Muscle layer of colon (tissue), 2 donors: Measurements from ENCODE around the gene SLC35B4.

Experiments
- H3K27ac ChIP-seq: one replicate; pipeline ENCODE4 v1.7.0; 2013; ENCODE audit warnings: low read depth, mild to moderate bottlenecking, low read length, moderate library complexity
- H3K27me3 ChIP-seq, 2 donors: one replicate each; pipeline ENCODE4 v1.7.0; 2013; ENCODE audit warnings: low read length in 2 of 2, mild to moderate bottlenecking in 2 of 2; ENCODE audit not compliant: insufficient read depth in 2 of 2, control insufficient read depth in 1 of 2
- H3K36me3 ChIP-seq: one replicate; pipeline ENCODE4 v1.7.0; 2013; ENCODE audit warnings: mild to moderate bottlenecking, low read length; ENCODE audit not compliant: insufficient read depth
- H3K4me1 ChIP-seq: one replicate; pipeline ENCODE4 v1.7.0; 2013; ENCODE audit warnings: mild to moderate bottlenecking, low read length; ENCODE audit not compliant: insufficient read depth
- H3K4me3 ChIP-seq, 2 donors: one replicate each; pipeline ENCODE4 v1.7.0; 2013; ENCODE audit warnings: low read length in 2 of 2, low read depth in 1 of 2, mild to moderate bottlenecking in 1 of 2, moderate library complexity in 1 of 2
- H3K9ac ChIP-seq: one replicate; pipeline ENCODE4 v1.7.0; 2013; ENCODE audit warnings: low read length
- H3K9me3 ChIP-seq: one replicate; pipeline ENCODE4 v1.7.0; 2013; ENCODE audit warnings: mild to moderate bottlenecking, low read length
- donor health status: abdominal sarcoma.
- donor health status: Adenocarcinoma of cecum.

SLC35B4 gene

DNA sequence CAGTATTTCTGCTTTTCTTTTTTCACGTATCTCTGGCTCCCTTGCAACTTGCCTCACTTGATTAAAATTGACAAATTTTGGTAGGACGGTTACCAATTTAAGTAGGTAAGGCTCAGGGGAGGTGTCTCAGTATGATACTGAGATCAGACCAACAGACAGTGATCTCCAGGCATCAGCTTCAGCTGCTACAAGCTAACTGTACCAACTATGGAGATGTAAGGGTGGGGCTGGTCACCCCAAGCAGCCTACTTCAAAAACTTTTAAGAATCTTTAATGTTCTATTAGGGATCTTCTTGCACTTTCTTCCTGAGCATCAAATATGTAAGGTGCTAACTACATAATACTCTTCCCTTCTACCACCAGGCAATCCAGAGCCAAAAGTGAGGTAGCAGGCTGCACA lies 26.9 kb downstream of the SLC35B4 start:
- H3K4me3 ChIP-seq: no peak overlapping the region

DNA sequence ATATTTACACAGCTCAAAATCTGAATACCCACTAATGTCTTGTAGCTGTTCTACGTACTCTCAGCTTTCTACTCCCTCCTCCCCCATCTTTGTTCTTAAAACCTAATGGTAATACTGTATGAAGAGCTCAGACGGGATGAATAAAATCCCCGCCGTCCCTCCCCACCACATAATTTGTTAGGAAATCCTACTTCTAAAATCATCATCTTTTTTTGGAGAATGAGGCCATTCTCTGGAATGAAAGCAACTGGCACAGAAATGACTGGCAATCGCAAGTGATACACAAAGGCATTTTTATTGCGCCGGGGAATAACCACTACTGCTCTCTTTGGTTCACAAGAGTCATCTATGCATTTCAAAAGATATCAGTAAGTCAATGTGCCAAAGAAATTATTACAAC lies 27.3 kb downstream of the SLC35B4 start:
- H3K9me3 ChIP-seq: no peaks in the 10 kb centered on the region
- peaks cover 13% of the 10 kb centered on the region for H3K4me1 ChIP-seq
- H3K27me3 ChIP-seq: no peaks in the 10 kb centered on the region
- no peak overlapping the region for H3K9ac ChIP-seq
- no peak overlapping the region for H3K4me3 ChIP-seq
- H3K36me3 ChIP-seq: peaks cover 11% of the 10 kb centered on the region
- H3K27ac ChIP-seq: no peak overlapping the region

More for the DNA sequence above, 26.9 kb downstream of the SLC35B4 start:
- no peaks in the 10 kb centered on the region for H3K27me3 ChIP-seq
- peaks cover 13% of the 10 kb centered on the region for H3K4me1 ChIP-seq
- H3K36me3 ChIP-seq: peaks cover 15% of the 10 kb centered on the region
- no peak overlapping the region for H3K27ac ChIP-seq
- no peak overlapping the region for H3K9ac ChIP-seq
- no peaks in the 10 kb centered on the region for H3K9me3 ChIP-seq

DNA sequence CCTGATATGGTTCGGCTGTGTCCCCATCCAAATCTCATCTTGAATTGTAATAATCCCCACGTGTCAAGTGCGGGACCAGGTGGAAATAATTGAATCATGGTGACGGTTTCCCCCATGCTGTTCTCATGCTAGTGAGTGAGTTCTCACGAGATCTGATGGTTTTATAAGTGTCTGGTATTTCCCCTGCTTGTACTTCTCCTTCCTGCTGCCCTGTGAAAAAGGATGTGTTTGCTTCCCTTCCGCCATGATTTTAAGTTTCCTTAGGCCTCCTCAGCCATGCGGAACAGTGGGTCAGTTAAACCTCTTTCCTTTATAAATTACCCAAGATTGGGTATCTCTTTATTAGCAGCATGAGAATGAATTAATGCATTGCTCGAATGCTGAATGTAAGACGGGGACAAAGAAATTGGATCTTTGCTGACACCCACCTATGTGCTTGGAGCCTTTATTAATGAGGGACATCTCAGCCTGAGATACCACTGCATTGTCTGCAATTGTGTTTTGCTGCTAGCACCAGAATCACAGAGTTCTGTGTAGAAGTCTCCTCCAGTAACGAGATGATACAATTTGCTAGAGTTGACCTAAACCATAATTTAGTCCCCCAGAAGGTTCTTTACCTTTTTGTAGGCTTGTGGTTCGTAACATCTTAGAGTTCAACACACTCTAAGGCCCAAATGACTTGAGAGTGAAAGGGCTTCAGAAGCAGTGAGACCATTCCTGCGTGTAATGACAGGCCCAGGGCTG lies 28.6 kb downstream of the SLC35B4 start:
- no peaks in the 10 kb centered on the region for H3K27me3 ChIP-seq
- H3K4me3 ChIP-seq: no peak overlapping the region
- no peak overlapping the region for H3K27ac ChIP-seq
- H3K9me3 ChIP-seq: no peaks in the 10 kb centered on the region
- H3K4me1 ChIP-seq: peaks cover 13% of the 10 kb centered on the region
- H3K36me3 ChIP-seq: peaks cover under 1% of the 10 kb centered on the region
- H3K9ac ChIP-seq: no peak overlapping the region

DNA sequence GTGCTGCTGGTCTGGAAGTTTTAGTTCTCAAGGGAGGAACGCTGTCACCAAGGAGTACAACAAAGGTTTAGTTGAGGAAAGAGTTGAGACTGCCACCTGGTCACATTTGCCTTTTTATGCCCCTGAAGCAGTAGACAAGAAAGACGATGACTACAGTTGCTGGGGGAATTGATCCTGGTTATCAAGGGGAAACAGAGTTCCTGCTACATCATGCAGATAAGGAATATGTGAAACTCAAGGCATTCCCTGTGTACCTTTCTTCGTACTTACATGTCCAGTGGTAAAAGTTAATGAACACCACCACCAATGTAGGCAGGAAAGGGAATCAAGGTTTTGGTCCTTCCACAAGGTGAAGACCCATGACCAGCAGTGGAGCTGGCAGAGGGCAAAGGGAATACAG lies 31.8 kb downstream of the SLC35B4 start:
- H3K9me3 ChIP-seq: no peaks in the 10 kb centered on the region
- H3K4me3 ChIP-seq: no peak overlapping the region
- H3K4me1 ChIP-seq: peaks cover 10% of the 10 kb centered on the region
- H3K27ac ChIP-seq: no peak overlapping the region
- H3K9ac ChIP-seq: no peak overlapping the region
- no peaks in the 10 kb centered on the region for H3K36me3 ChIP-seq
- no peaks in the 10 kb centered on the region for H3K27me3 ChIP-seq

DNA sequence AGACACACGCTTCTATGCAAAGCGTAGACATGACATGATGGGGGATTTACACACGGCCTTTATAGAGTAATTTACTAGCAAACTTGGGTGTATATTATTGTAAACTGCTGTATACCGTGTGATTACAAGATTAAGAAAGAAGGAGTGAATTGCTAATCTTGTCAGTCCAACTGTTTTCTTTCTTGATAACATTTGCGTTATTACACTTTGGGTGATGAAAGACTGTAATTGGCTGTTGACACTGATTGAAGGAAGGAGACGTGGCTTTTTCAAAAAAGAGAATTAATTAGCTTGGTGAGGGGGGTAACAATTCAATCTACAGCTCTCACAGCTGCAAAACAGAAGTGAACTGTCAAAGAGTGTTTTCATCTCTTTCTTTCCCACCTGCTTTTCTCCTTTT lies 32.7 kb downstream of the SLC35B4 start:
- Histone ChIP-seq H3K9ac (no peak overlapping the region), H3K27me3 (no peaks in the 10 kb centered on the region), H3K4me1 (peaks cover 4% of the 10 kb centered on the region), H3K27ac (no peak overlapping the region), H3K9me3 (no peaks in the 10 kb centered on the region), H3K4me3 (no peak overlapping the region), H3K36me3 (no peaks in the 10 kb centered on the region)

DNA sequence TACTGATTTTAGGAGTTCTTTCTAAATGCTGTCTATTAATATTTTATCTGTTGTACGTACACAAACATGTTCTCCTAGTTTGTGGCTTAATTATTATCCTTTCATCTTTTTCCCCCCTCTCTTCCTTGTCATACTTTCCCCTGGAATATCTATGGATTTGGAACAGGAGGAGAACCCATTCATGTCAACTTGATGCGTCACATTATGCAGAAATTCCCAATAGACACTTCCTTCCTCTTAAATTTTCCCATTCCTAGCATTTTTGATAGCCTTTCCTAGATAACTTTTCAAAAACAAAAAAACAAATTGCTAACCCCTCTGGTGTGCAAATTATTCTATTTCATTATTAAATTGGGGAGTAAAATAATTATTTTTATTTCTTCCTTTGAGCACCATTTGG lies 36.2 kb downstream of the SLC35B4 start:
- no peak overlapping the region for H3K4me3 ChIP-seq
- H3K27ac ChIP-seq: no peak overlapping the region
- H3K36me3 ChIP-seq: no peaks in the 10 kb centered on the region
- H3K9ac ChIP-seq: no peak overlapping the region
- no peaks in the 10 kb centered on the region for H3K9me3 ChIP-seq
- H3K4me1 ChIP-seq: no peaks in the 10 kb centered on the region
- H3K27me3 ChIP-seq: no peaks in the 10 kb centered on the region

DNA sequence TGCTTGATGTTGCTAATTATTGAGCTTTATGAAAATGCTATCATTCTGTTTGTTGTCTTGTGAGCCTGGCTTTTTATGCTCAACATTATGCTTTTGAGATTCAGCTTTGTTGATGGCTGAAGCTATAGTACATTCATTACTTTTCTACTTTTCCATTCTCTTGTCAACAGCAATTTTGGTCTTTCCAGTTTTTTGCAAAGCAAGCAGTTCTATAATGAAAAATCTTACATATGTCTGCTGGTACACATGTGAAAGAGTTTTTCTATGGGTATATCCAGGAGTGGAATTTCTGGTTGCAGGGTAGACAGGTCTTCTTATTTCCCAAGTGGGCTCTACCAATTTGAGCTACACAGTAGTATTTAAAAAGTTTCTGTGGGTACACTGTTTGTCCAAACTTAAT lies 36.8 kb downstream of the SLC35B4 start:
- H3K27me3 ChIP-seq: no peaks in the 10 kb centered on the region
- H3K4me1 ChIP-seq: no peaks in the 10 kb centered on the region
- no peak overlapping the region for H3K27ac ChIP-seq
- H3K9ac ChIP-seq: no peak overlapping the region
- H3K9me3 ChIP-seq: no peaks in the 10 kb centered on the region
- H3K4me3 ChIP-seq: no peak overlapping the region
- no peaks in the 10 kb centered on the region for H3K36me3 ChIP-seq

DNA sequence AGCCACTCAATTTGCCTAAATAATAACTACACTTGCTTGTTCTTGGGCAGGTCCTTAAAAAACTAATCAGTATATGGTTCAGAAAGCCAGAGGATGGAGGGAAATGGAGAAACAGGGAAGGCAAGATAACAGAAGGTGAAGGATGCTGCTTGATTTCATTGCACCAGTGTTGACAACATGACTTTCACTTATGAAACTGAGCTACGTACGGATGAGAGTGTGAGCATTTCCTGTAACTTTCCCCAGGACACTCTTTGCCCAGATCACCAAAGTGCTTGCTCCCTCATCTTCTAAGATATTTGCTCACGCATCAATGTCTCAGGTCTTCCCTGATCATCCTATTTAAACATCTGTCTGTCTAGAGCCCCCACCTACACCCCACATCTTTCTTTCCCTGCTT lies 37.4 kb downstream of the SLC35B4 start:
- Histone ChIP-seq H3K9me3 (no peaks in the 10 kb centered on the region), H3K36me3 (no peaks in the 10 kb centered on the region), H3K27me3 (no peaks in the 10 kb centered on the region), H3K4me3 (no peak overlapping the region), H3K27ac (no peak overlapping the region), H3K4me1 (no peaks in the 10 kb centered on the region), H3K9ac (no peak overlapping the region)

DNA sequence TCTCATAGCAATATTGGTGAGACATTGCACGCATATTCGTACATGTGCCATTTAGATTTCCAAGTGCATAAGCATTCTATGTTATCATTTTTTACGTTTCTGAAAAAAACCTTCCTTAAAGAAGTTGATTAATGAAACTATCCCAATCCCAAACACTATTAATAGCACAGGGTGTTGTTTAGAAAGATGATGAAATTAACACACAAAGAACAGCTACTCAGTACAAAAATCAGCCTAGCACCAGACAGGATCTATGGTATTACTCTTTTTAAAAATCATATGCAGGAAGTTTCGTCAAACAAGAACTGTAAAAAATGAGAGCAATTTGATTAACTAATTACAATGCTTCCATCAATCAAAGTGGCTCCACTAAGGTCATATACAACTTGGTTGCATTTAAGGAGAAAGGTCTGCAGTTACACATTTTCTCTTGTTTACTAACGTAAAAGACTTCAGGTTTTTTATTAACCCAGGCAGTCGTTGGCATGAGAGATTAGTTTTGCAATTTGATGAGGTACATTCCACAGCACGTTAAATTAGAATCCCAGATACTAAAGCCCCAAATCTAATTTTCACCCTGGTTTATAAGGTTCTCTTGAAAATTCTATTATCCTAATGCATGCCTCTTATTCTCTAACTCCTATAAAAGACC lies 38.1 kb downstream of the SLC35B4 start:
- Histone ChIP-seq H3K27ac (no peak overlapping the region), H3K9me3 (no peaks in the 10 kb centered on the region), H3K27me3 (no peaks in the 10 kb centered on the region), H3K9ac (no peak overlapping the region), H3K4me3 (no peak overlapping the region), H3K36me3 (no peaks in the 10 kb centered on the region), H3K4me1 (no peaks in the 10 kb centered on the region)

DNA sequence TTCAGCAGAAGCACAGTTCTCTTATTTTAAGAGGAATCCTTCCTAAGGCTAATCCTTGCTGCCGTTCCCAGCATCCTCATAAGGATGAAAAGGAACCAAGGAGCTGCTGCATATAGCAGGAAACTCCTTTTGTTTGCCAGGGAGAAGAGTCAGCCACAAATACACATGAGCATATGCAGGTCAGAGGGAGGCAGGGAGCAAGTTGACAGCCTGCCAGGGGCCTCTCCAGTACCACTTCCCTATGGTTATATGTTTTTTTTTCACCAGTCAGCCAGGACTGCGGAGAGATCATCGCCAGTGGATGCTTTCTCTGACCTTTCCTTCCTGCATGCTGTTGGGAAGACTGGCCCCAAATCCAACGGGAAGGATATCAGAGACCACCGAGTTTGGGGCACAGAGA lies 39.8 kb downstream of the SLC35B4 start:
- Histone ChIP-seq H3K27ac (no peak overlapping the region), H3K4me1 (no peaks in the 10 kb centered on the region), H3K4me3 (no peak overlapping the region), H3K9ac (no peak overlapping the region), H3K27me3 (no peaks in the 10 kb centered on the region), H3K36me3 (no peaks in the 10 kb centered on the region), H3K9me3 (no peaks in the 10 kb centered on the region)

DNA sequence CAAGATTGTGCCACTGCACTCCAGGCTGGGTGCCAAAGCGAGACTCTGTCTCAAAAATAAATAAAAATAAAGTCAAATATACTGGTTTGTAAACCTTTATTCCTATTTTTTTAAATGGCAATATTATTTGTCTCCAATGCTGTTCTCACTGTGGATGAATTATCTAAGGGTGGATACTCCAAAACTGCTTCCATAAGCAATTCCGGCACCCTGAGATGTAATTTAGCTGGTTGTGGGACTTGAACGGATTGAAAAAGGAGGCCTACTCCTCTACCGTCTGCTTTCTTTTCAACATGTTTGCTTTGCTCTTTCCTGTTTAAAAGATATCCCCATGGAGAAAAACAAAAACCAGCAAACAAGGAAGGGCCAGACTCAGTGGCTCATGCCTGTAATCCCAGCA lies 54.4 kb downstream of the SLC35B4 start:
- H3K27ac ChIP-seq: no peak overlapping the region
- H3K4me3 ChIP-seq: no peak overlapping the region
- H3K27me3 ChIP-seq: no peaks in the 10 kb centered on the region
- H3K9ac ChIP-seq: no peak overlapping the region
- H3K4me1 ChIP-seq: no peaks in the 10 kb centered on the region
- no peaks in the 10 kb centered on the region for H3K36me3 ChIP-seq
- no peaks in the 10 kb centered on the region for H3K9me3 ChIP-seq

DNA sequence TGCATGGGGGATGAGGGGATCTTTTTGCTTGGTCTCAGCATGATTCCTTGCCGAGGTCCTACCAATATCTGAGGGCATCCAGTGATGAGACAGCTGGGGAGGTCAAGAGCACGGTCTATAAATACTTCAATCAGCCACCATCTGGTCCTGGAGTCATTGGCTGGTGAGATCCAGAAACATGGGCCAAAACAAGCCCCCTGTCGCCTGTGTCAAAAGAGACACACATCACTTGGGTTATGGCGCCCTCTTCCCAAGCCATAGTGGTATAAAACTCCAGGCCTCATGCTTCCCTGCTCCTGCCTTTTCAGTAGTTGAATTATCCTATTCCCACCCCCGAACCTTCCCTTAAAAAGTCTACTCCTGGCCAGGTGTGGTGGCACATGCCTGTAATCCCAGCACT lies 60.9 kb downstream of the SLC35B4 start:
- no peaks in the 10 kb centered on the region for H3K4me1 ChIP-seq
- H3K27me3 ChIP-seq: no peaks in the 10 kb centered on the region
- H3K4me3 ChIP-seq: no peak overlapping the region
- no peak overlapping the region for H3K9ac ChIP-seq
- H3K36me3 ChIP-seq: no peaks in the 10 kb centered on the region
- no peak overlapping the region for H3K27ac ChIP-seq
- H3K9me3 ChIP-seq: no peaks in the 10 kb centered on the region
